Duodenal mucosa (tissue), 2 donors: Measurements from ENCODE around the gene SORD.

Experiments
- H3K27ac ChIP-seq: one replicate; pipeline ENCODE4 v1.7.0; 2013; ENCODE audit warnings: low read depth, low read length
- H3K27me3 ChIP-seq, 2 donors: one replicate each; pipeline ENCODE4 v1.7.0; 2013; ENCODE audit warnings: low read length in 2 of 2, control low read depth in 1 of 2; ENCODE audit not compliant: insufficient read depth in 2 of 2, control insufficient read depth in 1 of 2
- H3K36me3 ChIP-seq, 2 donors: one replicate each; pipeline ENCODE4 v1.7.0; 2013; ENCODE audit warnings: low read length in 2 of 2, control low read depth in 1 of 2; ENCODE audit not compliant: insufficient read depth in 2 of 2, control insufficient read depth in 1 of 2
- H3K4me1 ChIP-seq, 2 donors: one replicate each; pipeline ENCODE4 v1.7.0; 2013; ENCODE audit warnings: low read length in 2 of 2, control low read depth in 1 of 2; ENCODE audit not compliant: insufficient read depth in 2 of 2, control insufficient read depth in 1 of 2
- H3K4me3 ChIP-seq, 2 donors: one replicate each; pipeline ENCODE4 v1.7.0; 2013; ENCODE audit warnings: low read length in 2 of 2, low read depth in 1 of 2
- H3K9ac ChIP-seq, 2 donors: one replicate each; pipeline ENCODE4 v1.7.0; 2013; ENCODE audit warnings: low read length in 2 of 2, low read depth in 1 of 2
- H3K9me3 ChIP-seq, 2 donors: one replicate each; pipeline ENCODE4 v1.7.0; 2013; ENCODE audit warnings: low read length in 2 of 2, control low read depth in 1 of 2; ENCODE audit not compliant: control insufficient read depth in 1 of 2

The SORD gene

GRCh38 chr15:45083223-45083622 lies 60.2 kb downstream of the SORD start:
- Histone ChIP-seq H3K9ac (no peak overlapping the region), H3K4me1 (no peaks in the 10 kb centered on the region), H3K9me3 (no peaks in the 10 kb centered on the region), H3K27me3 (no peaks in the 10 kb centered on the region), H3K27ac (no peak overlapping the region), H3K36me3 (no peaks in the 10 kb centered on the region), H3K4me3 (no peak overlapping the region)

DNA sequence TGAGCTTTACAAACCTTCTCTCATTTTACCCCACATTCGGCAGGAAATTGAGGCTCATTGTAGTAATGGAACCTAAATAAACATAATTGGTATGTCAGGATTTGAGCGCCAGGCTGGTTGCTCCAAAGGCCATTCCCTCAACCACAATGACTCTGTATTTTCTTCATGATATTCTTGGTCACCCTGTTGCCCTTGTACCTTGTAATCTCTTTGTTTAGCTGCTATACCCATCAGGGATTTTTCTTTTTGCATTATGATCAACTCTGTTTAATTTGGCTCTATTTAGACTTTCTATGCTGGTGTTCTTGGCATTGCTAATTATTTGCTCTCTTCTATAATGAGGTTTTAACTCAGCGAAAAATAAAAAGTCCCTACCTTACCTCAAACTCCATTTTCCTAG lies 61.2 kb downstream of the SORD start:
- Histone ChIP-seq H3K4me3 (no peak overlapping the region), H3K4me1 (no peaks in the 10 kb centered on the region), H3K9me3 (no peaks in the 10 kb centered on the region), H3K27ac (no peak overlapping the region), H3K36me3 (no peaks in the 10 kb centered on the region), H3K9ac (no peak overlapping the region), H3K27me3 (no peaks in the 10 kb centered on the region)

DNA sequence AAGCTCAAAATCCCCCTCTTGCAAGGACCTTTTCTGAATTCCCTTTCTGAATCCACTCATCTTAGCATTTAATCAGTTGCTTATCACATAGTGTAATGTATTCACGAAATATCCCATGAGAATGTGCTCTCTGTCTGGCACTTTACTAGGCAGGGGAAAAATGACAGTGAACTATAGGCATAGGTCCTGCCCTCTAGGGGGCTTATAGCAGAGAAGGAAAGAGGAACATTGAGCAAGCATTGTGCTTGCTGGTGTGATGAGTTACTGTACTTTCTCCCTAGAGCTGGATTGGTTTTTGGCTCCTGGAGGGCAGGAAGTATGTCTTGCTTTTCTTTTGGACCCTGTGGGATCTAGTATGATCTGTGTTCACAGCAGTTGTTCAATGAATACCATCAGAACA lies 64.5 kb downstream of the SORD start:
- Histone ChIP-seq H3K27ac (no peak overlapping the region), H3K4me1 (no peaks in the 10 kb centered on the region), H3K4me3 (no peak overlapping the region), H3K9me3 (no peaks in the 10 kb centered on the region), H3K9ac (no peak overlapping the region), H3K36me3 (no peaks in the 10 kb centered on the region), H3K27me3 (no peaks in the 10 kb centered on the region)

DNA sequence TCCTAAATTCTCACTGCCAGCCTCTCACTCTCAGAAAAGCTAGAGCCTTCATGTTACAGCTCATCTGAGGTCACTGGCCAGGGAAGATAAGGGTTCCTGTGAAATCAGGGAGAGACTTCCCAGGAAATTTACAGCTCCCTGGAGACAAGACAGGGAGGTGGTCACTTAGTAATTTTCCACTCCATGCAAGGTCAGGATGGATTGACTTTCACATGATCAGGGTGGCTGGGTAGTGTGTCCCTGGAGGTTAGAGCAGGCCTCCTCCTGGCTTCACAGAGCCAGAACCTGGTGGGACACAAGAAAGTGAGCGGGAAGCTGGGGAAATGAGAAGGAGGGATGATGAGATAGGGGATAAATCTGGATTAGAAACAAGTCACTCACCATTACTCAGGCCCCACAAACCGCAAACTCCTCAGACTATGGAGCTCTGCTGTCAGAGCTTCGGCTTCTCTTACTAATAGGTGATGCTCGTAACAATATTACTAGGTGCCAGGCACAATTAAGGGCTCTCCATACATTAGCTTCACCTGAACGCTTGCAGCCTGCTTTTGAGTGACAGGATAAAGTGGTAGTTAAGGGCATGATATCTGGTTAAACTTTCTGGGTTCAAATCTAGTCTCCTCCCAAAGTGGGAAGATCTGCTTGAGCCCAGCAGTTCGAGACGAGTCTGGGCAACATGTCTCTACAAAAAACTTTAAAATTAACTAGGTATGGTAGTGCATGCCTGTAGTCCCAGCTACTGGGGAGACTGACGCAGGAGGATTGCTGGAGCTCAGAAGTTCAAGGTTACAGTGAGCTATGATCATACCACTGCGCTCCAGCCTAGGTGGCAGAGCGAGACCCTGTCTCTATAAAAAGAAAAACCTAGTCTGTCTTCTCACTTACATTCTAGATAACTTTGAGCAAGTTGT lies 66.1 kb downstream of the SORD start:
- Histone ChIP-seq H3K9ac (no peak overlapping the region), H3K9me3 (no peaks in the 10 kb centered on the region), H3K4me3 (no peak overlapping the region), H3K27ac (no peak overlapping the region), H3K27me3 (no peaks in the 10 kb centered on the region), H3K4me1 (no peaks in the 10 kb centered on the region), H3K36me3 (no peaks in the 10 kb centered on the region)

DNA sequence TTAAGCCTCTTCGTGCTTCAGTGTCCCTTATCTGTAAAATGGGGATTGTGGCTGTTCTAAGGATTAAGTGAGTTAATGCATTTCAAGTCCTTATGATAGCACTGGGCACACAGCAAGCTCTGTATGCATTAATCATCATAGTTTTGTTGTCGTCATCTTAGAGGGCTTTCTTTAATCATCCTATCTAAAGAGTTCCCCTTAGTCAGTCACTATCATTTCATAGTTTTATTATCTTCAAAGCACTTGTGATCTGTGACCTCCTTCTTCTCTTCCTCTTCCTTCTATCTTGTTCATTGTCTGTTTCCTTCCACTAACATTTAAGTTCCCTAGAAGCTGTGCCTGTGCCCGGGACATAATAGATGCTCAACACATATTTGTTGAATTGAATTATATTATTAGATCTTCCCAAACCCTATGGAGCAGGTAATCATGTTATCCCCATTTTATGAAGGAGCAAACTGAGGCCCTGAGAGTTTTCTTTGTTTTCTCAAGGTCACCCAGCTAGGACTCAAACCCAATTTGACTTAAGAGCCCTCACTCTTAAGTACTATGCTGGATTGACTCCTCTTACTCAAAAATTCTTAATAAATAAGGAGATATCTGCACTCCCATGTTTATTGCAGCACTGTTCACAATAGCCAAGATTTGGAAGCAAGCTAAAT lies 66.8 kb downstream of the SORD start:
- no peak overlapping the region for H3K4me3 ChIP-seq
- H3K27ac ChIP-seq: no peak overlapping the region
- no peaks in the 10 kb centered on the region for H3K4me1 ChIP-seq

DNA sequence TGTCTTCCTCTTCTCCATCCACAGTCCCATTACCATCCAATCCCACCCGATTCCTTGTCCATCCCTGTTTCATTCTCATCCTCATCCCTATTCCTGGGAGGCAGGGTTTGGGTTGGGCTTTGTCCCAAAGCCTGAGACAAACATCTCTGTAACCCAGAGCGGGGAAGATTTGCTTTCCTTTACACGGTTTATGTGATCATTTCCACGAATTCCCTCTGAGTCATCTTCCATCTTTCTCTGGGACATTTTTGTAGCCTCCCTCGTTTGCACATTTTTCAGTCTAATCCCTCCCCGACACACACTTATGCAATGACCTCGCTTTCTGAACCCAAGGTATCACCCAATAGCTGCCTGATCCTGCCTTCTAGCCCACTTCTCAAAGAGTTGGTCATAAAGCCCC lies 68.2 kb downstream of the SORD start:
- Histone ChIP-seq H3K27ac (no peak overlapping the region), H3K9ac (no peak overlapping the region), H3K4me3 (no peak overlapping the region), H3K27me3 (no peaks in the 10 kb centered on the region), H3K9me3 (no peaks in the 10 kb centered on the region), H3K4me1 (no peaks in the 10 kb centered on the region), H3K36me3 (no peaks in the 10 kb centered on the region)

More for the DNA sequence above, 66.8 kb downstream of the SORD start:
- Histone ChIP-seq H3K9ac (no peak overlapping the region), H3K27me3 (no peaks in the 10 kb centered on the region), H3K36me3 (no peaks in the 10 kb centered on the region), H3K9me3 (no peaks in the 10 kb centered on the region)

DNA sequence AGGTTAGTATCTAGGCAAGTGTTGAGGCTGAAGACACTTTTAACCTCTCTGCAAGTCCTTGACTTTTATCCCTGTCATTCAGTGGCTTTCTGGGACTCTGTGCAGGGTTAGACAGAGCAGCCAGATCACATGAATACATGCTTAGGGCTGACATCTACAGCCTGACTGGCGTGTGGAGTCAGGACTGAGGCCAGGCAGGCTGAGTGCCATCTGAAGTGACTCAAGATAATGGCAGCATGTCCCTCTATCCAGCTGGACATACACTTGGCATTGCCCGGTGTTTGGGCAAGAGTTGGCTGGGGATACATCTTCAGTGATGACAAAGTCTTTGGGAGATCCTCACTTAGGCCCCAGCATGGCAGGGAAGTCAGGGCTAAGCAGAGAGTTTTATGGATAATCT lies 68.6 kb downstream of the SORD start:
- Histone ChIP-seq H3K27me3 (no peaks in the 10 kb centered on the region), H3K36me3 (no peaks in the 10 kb centered on the region), H3K4me1 (no peaks in the 10 kb centered on the region), H3K4me3 (no peak overlapping the region), H3K9ac (no peak overlapping the region), H3K9me3 (no peaks in the 10 kb centered on the region), H3K27ac (no peak overlapping the region)

DNA sequence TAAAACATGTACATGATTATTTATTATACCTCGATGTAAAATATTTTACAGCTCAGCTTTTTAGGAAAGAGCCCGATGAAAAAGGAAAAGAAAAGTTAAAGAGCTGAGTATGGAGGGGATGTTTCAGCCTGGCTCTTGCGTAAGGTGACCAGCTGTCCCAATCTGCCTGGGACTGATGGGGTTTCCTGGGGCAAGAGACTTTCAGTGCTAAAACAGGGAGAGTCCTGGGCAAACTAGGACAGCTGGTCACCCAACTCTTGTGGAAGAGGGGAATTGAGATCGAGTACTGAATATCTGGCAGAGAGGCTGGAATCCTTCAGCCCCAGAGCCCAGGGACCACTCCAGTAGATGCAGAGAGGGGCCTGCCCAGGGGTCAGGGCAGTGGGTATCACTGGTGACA lies 70.0 kb downstream of the SORD start:
- no peaks in the 10 kb centered on the region for H3K27me3 ChIP-seq
- H3K4me1 ChIP-seq: no peaks in the 10 kb centered on the region
- H3K4me3 ChIP-seq: no peak overlapping the region
- no peaks in the 10 kb centered on the region for H3K36me3 ChIP-seq
- no peaks in the 10 kb centered on the region for H3K9me3 ChIP-seq
- no peak overlapping the region for H3K27ac ChIP-seq
- H3K9ac ChIP-seq: no peak overlapping the region

GRCh38 chr15:45093622-45094357 lies 70.8 kb downstream of the SORD start:
- no peaks in the 10 kb centered on the region for H3K4me1 ChIP-seq
- H3K9ac ChIP-seq: no peak overlapping the region
- no peaks in the 10 kb centered on the region for H3K27me3 ChIP-seq

GRCh38 chr15:45094358-45094730 lies 71.3 kb downstream of the SORD start:
- H3K4me3 ChIP-seq: no peak overlapping the region
- no peaks in the 10 kb centered on the region for H3K9me3 ChIP-seq
- no peak overlapping the region for H3K27ac ChIP-seq
- H3K4me1 ChIP-seq: no peaks in the 10 kb centered on the region
- no peak overlapping the region for H3K9ac ChIP-seq
- H3K36me3 ChIP-seq: no peaks in the 10 kb centered on the region
- no peaks in the 10 kb centered on the region for H3K27me3 ChIP-seq

More at GRCh38 chr15:45093622-45094357, 70.8 kb downstream of the SORD start:
- no peak overlapping the region for H3K4me3 ChIP-seq
- no peaks in the 10 kb centered on the region for H3K36me3 ChIP-seq
- H3K9me3 ChIP-seq: no peaks in the 10 kb centered on the region
- no peak overlapping the region for H3K27ac ChIP-seq
